SK-N-MC (cell line): ENCODE data around the gene NCMAP.

Experiments used
- DNase-seq: peaks from one replicate; pipeline ENCODE4 v3.0.0-alpha.2; 2011; ENCODE audit warnings: low read depth, low spot score
- H3K27ac ChIP-seq: fragments of 200-600 bp; sonication (generic); 2 replicates; pipeline ENCODE4 v1.5.1; 2016; ENCODE audit warnings: mixed run types
- H3K36me3 ChIP-seq: fragments of 200-600 bp; sonication (generic); 2 replicates; pipeline ENCODE4 v1.6.1; 2017; ENCODE audit warnings: antibody characterized with exemption, low read length, mixed read lengths; ENCODE audit not compliant: insufficient read depth
- H3K4me3 ChIP-seq: fragments of 200-600 bp; sonication (generic); 2 replicates; pipeline ENCODE4 v1.5.1; 2016
- H3K9ac ChIP-seq: fragments of 200-600 bp; sonication (generic); 2 replicates; pipeline ENCODE4 v1.8.0; 2017; ENCODE audit warnings: mixed run types, mixed read lengths; ENCODE audit not compliant: insufficient read length
- H3K9me3 ChIP-seq: fragments of 200-600 bp; sonication (generic); 2 replicates; pipeline ENCODE4 v1.6.1; 2017; ENCODE audit warnings: low read depth, mild to moderate bottlenecking, antibody characterized with exemption, low read length, moderate library complexity, mixed read lengths
- EZH2 ChIP-seq: fragments of 200-600 bp; sonication (generic); IDR thresholded peaks from one replicate; pipeline ENCODE4 v1.6.1; 2017; ENCODE audit warnings: antibody characterized with exemption
- FOXP2 ChIP-seq: optimal IDR thresholded peaks from 2 replicates; pipeline ENCODE3; 2011; ENCODE audit warnings: mild to moderate bottlenecking, moderate library complexity; ENCODE audit not compliant: insufficient read depth; ENCODE audit errors: extremely low read length, control extremely low read depth
- POLR2AphosphoS5 ChIP-seq: IDR thresholded peaks from 2 replicates; pipeline ENCODE4 v1.6.1; 2012; ENCODE audit warnings: mild to moderate bottlenecking, low read depth, low read length, borderline replicate concordance

The NCMAP gene

DNA sequence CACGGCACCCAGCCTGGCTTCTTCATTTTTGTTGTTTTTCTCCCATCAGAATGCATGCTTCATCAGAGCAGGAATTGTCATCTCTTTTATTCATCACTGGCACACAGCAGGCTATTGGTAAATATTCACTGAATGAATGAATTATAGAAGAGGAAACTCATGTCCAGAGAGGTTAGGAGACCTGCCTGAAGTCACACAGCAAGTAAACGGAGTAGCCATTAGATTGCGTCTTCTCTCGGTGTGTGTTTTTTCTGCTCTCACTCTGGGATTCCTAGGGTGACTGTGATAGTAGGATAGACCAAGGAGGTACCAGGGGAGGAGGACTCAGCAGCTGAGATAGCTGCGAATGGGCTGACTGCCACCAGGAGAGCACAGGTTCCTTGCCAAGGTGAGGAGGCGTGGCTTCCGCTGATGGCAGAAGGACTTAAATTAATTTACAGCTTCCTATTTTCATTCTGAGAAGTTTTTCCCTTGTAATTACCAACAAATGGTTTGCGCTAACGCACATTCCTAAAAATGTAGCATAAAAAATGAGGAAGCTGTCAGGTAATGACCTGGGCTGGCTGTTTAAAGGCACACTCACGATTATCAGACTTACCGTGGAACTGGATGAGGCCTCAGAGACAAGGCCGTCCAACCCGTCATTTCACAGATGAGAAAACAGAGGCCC lies 4.5 kb upstream of the NCMAP start:
- no peaks in the 10 kb centered on the region for H3K9me3 ChIP-seq
- TF ChIP-seq EZH2, result no peak
- TF ChIP-seq POLR2AphosphoS5, result no peak
- no peak for TF ChIP-seq FOXP2
- H3K4me3 ChIP-seq, result no peak overlapping the region
- DNase-seq, result no peak
- no peaks in the 10 kb centered on the region for H3K36me3 ChIP-seq
- H3K27ac ChIP-seq, result no peak overlapping the region
- no peak overlapping the region for H3K9ac ChIP-seq

DNA sequence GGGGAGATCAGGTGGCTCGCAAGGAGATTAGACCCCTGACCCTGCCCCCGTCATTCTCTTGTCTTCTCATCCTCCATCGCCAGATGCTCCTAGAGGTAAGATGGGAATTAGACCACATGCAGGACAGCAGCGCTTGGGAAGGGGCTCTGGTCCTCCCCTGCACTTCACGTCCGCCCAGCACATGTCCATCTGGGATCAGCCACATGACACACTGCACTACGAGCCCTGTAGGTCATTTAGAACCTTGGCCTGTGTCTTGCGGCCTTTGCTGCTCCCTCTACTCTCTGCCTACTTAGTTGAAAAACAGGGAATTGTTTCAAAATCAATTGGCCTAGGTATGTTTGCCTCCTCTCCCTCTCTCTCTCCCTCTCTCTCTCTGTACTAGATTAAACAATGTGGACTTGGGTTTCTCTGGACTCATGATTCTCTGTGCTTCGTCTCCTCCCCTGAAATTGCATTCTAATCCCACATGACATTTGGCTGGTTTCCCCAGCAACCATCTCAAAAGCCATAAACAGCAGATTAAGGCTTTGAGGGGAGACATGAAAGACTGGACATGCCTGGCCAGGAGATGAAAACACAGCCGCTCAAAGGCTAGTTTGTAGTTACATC lies 3.8 kb upstream of the NCMAP start:
- Histone ChIP-seq H3K36me3 (no peaks in the 10 kb centered on the region), H3K9me3 (no peaks in the 10 kb centered on the region), H3K9ac (no peak overlapping the region), H3K27ac (no peak overlapping the region), H3K4me3 (no peak overlapping the region)
- TF ChIP-seq EZH2 (no peak), FOXP2 (no peak), POLR2AphosphoS5 (no peak)
- no peak for DNase-seq

DNA sequence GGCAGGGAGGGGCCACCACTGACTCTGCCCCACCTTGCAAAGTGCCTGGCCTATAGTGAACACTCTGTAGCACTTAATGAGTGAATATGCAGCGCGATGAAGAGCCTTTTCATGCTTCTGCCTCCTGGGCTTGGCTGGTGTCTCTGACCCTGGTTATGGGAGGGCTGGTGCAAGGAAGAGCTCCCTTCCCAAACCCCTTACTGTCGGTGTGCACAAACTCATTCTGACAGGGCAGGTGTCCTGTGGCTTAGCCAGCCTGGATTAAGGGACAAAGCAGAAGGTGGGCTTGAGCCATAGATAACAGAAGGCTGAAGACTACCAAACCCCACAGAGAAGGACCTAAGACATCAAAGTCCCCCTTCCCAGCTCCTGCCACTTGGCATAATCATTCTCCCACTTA lies 2.0 kb upstream of the NCMAP start:
- Histone ChIP-seq H3K9ac (no peak overlapping the region), H3K36me3 (no peaks in the 10 kb centered on the region), H3K9me3 (no peaks in the 10 kb centered on the region), H3K27ac (no peak overlapping the region), H3K4me3 (no peak overlapping the region)
- no peak for DNase-seq
- TF ChIP-seq EZH2 (no peak), FOXP2 (no peak), POLR2AphosphoS5 (no peak)

DNA sequence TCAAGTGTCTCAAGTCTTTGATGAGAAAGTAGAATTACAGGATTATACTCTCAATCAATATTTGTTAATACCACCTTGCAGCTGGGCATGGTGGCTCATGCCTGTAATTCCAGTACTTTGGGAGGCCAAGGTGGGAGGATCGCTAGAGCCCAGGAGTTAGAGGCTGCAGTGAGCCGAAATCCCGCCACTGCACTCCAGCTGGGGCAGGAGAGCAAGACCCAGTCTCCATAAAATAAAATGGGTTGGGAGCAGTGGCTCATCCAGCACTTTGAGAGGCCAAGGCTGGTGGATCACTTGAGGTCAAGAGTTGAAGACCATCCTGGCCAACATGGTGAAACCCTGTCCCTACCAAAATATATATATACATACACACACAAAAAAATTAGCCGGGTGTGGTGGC lies 1.2 kb upstream of the NCMAP start:
- no peak for TF ChIP-seq EZH2
- TF ChIP-seq FOXP2, result no peak
- TF ChIP-seq POLR2AphosphoS5, result no peak
- Histone ChIP-seq H3K9ac (no peak overlapping the region), H3K9me3 (no peaks in the 10 kb centered on the region), H3K4me3 (no peak overlapping the region), H3K27ac (no peak overlapping the region), H3K36me3 (no peaks in the 10 kb centered on the region)
- DNase-seq, result no peak

DNA sequence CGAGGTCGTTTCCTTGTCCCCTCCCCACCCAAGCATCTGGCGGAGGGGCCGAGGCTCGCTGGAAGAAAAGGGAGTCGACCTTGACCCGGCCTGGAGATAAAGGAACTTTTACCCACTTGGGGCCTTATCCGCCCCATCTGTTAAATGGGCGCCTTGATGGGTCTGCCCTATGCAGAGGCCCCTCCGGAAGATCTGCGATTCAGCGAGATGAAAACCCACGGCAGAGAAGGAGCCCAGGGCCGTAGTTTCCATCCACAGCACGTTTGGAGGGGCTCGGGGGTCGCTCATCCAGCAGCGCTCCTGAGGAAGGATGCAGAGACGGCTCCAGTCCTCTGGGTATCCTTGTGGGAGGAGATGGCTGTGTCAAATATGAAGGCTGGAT lies 518 bp downstream of the NCMAP start:
- Histone ChIP-seq H3K36me3 (no peaks in the 10 kb centered on the region), H3K9me3 (no peaks in the 10 kb centered on the region), H3K4me3 (no peak overlapping the region), H3K27ac (no peak overlapping the region), H3K9ac (no peak overlapping the region)
- DNase-seq, result no peak
- no peak for TF ChIP-seq FOXP2
- no peak for TF ChIP-seq POLR2AphosphoS5
- no peak for TF ChIP-seq EZH2

DNA sequence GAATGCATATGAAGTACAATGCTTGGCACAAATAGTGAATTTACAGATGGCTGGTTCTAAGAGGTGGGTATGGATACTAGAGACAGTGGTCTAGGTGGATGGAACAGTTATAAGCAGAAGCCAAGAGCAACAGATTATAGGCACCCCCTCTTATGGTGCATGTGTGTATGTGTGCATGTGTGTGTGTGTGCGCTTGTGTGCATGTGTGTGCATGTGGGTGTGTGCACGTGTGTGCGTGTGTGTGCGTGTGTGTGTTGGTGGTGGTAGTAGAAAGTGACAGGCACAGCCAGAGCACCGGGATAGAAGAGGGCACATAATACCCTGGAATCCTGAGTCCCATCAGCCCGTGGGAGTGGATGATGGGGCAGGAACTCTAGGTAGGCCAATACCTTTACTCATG lies 1.3 kb downstream of the NCMAP start:
- Histone ChIP-seq H3K27ac (no peak overlapping the region), H3K9me3 (no peaks in the 10 kb centered on the region), H3K9ac (no peak overlapping the region), H3K36me3 (no peaks in the 10 kb centered on the region), H3K4me3 (no peak overlapping the region)
- no peak for DNase-seq
- no peak for TF ChIP-seq FOXP2
- no peak for TF ChIP-seq POLR2AphosphoS5
- no peak for TF ChIP-seq EZH2

DNA sequence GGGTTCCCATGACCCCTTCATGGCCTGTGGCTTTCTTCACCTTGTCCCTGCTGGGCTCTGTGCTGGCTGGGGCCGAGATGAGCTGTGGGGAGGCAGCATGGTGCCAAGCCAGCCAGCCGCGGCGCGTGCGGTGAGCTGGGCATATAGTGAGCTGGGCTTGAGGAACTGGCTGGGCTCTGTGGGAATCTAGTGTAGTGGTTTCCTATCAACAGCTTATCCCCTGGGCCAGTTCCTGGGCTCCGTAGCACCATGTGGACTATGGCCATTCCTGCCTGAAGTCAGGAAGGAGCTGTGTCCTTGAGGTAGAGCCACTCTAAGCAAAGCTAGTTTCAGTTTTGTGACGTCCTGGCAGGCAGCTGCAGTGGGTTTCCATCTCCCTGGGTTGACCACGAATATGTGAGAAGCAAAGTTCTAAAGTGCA lies 1.8 kb downstream of the NCMAP start:
- TF ChIP-seq FOXP2 (no peak), EZH2 (no peak), POLR2AphosphoS5 (no peak)
- H3K27ac ChIP-seq, result no peak overlapping the region
- H3K9me3 ChIP-seq, result no peaks in the 10 kb centered on the region
- H3K4me3 ChIP-seq, result no peak overlapping the region
- no peaks in the 10 kb centered on the region for H3K36me3 ChIP-seq
- DNase-seq, result no peak
- H3K9ac ChIP-seq, result no peak overlapping the region

DNA sequence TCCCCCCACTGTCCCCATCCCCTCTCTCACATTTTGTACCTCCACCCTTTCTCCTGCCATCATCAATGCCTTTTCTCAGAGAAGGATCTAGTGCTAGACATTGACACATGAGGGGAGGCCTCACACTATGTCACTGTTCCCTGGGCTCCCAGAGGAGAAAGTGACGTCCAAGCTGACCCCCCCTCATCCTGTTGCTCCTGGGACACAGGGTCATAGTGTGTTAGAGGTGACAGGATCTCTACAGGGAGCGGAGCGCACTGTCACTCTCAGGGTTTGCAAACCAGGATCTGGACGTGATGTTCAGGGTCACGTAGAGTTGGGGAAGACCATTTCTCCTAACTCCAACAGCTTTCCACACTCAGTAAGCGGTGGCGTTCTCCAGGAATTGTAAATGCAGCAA lies 2.6 kb downstream of the NCMAP start:
- Histone ChIP-seq H3K36me3 (no peaks in the 10 kb centered on the region), H3K9me3 (no peaks in the 10 kb centered on the region), H3K9ac (no peak overlapping the region), H3K27ac (no peak overlapping the region), H3K4me3 (no peak overlapping the region)
- no peak for DNase-seq
- TF ChIP-seq FOXP2 (no peak), EZH2 (no peak), POLR2AphosphoS5 (no peak)
